Measurements from ENCODE around the gene FRMD4A.

The FRMD4A gene

DNA sequence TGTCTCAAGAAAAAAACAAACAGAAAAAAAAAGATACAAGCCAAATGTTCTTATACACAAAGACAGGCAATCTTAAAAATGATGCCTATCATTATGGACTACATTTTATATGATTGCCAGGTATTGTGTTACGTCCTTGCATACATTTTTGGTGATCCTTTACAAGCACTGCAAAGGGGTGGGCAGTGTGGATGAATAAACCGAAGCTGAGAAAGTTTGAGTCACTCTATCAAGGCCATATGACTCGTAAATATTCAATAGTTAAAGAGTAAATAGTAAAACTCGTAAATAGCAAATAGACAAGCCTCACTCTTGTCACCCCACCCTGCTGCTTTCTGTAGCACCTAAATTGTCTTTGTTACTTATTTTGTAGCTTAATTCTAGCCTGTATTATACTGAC lies 326.2 kb downstream of the FRMD4A start:
- DNase-seq (ENCODE audit: low read depth in 1 of 2, low spot score in 1 of 2): no peak
- in situ Hi-C loops (cut with HindIII; ENCODE audit: low pct_unique_long_range_greater_than_20kb, low sequenced_read_pairs): no loop called here
- no peak for TF ChIP-seq JUND (IDR thresholded peaks at IDR 0.05; ENCODE audit: low read depth)

DNA sequence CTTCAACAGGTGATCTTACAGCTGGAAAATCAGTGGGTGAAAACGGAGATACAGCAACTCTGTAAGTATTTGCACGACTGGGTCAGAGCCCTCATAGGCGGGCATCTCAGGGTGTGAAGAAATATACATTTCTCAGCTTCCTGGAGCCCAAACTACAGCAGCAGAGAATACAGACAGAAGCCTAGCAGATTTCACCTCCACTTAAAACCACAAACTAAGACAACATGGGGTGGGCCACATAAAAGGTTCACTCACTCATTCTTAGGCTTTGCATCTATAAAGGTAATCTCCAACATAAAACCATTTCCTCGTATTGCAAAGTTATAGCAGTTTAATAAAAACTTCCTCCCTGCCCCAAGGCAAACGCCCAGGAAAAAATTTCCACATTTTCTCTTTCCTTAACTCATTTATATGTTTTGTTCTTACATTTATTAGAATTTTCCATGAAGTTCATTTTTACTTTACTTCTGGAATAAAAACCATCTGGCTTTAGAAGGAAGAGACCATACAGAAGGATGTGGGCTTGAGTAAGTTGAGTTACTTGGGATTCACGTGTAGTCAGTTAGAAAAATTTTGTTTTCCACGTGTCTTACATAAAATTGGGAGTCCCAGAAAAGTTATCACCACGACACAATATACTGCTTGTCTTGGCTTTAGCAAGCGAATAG lies 327.1 kb downstream of the FRMD4A start:
- DNase-seq (ENCODE audit: low read depth in 1 of 2, low spot score in 1 of 2): no peak
- in situ Hi-C loops (cut with HindIII; ENCODE audit: low pct_unique_long_range_greater_than_20kb, low sequenced_read_pairs): no loop called here
- no peak for TF ChIP-seq JUND (IDR thresholded peaks at IDR 0.05; ENCODE audit: low read depth)

DNA sequence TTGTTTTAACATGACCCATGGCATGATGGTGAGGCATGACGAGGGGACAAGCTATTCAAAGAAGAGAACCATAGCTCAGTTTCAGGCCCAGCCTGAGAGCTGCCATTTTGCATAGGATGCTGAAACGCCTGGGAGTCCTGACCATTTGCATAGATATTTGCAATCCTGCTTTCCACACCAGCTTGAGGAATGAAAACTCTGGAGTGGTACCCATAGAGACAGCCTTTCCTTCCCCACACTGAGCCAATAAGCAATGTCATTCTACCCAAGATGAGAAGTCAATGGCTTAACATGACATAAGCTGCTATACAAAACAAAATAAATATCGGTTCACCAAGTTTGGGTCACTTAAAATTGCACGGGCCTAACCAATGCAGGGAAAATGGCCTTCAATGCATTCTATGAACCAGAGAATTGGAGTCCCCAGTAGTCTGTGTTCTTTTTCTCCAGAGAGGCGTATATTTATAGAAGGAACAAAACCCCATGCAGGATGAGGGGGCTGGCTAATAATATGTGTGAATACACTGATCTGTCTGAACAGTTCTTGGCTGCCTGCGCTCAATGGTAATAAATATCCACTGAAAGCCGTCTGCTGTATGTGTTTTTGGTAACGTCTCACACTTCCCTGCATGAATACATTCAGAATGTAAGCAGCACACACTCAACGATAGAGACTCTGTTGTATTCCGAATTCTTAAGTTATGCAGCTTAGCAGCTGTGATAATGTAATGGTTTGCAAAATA lies 329.3 kb downstream of the FRMD4A start:
- no peak for DNase-seq (ENCODE audit: low read depth in 1 of 2, low spot score in 1 of 2)
- TF ChIP-seq JUND (IDR thresholded peaks at IDR 0.05; ENCODE audit: low read depth): no peak
- in situ Hi-C loops (cut with HindIII; ENCODE audit: low pct_unique_long_range_greater_than_20kb, low sequenced_read_pairs): no loop called here

DNA sequence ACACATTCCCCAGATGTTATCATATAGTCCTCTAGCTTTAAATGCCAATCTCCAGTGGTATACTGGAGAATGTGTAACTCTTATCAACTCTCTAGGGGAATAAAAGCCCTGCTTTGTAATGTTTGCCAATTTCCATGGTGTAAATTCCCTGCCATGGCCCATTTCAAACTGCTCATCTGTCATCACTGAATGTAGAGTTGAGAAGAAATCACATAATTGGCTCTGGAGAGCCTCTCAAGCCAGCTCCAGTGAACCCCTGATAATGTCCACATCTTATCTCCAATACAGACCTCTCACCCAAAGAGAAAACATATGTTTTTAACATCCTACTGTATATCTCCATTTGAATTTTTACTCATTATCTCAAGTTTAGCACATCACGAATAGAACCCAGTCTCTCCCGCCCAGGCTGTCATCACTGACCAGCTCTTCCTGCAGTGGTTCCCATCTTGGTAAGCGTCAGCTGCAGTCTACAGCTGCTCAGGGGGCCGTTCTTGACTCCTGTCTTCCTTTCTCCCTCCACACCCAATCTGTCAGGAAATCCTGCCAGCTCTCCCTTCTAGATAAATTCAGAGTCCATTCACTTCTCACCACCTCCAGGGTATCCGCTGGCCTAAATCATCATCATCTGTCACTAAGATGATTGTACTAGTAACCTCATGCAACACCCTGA lies 332.4 kb downstream of the FRMD4A start:
- no peak for DNase-seq (ENCODE audit: low read depth in 1 of 2, low spot score in 1 of 2)
- in situ Hi-C loops (cut with HindIII; ENCODE audit: low pct_unique_long_range_greater_than_20kb, low sequenced_read_pairs): no loop called here
- TF ChIP-seq JUND (IDR thresholded peaks at IDR 0.05; ENCODE audit: low read depth): no peak

DNA sequence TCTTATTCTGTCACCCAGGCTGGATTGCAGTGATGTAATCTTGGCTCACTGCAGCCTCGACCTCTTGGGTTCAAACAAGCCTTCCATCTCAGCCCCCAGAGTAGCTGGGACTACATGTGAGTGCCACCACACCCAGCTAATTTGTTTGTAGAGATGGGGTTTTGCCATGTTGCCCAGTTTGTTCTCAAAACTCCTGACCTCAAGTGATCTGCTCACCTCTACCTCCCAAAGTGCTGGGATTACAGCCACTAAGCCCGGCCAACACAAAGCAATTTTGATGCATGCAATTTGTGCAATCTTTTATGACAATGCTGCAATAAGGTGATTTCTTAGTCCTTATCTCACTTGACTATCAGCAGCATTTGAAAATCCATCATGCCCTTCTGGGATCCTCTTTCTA lies 333.1 kb downstream of the FRMD4A start:
- in situ Hi-C loops (cut with HindIII; ENCODE audit: low pct_unique_long_range_greater_than_20kb, low sequenced_read_pairs): no loop called here
- no peak for DNase-seq (ENCODE audit: low read depth in 1 of 2, low spot score in 1 of 2)
- no peak for TF ChIP-seq JUND (IDR thresholded peaks at IDR 0.05; ENCODE audit: low read depth)

DNA sequence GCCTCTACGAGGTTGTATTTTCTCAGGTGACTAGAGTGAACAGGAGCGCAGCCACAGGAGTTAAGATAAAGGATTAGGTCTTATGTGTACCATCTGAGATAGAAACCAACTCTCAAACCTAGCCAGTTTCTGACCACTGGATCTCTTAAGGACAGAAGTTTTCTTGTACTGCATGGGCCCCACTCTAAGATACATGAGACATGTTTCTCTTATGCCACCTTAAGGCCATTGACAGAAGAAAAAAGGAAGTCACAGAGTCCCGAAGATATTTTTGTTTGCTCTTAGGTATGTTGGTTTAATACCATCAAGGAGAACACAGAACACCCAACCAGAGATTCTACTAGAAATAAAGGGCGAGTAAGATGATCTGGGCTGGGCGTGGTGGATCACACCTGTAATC lies 335.8 kb downstream of the FRMD4A start:
- DNase-seq (ENCODE audit: low read depth in 1 of 2, low spot score in 1 of 2): peak in 1 of 2 experiments; percentile 49
- in situ Hi-C loops (cut with HindIII; ENCODE audit: low pct_unique_long_range_greater_than_20kb, low sequenced_read_pairs): no loop called here
- no peak for TF ChIP-seq JUND (IDR thresholded peaks at IDR 0.05; ENCODE audit: low read depth)

DNA sequence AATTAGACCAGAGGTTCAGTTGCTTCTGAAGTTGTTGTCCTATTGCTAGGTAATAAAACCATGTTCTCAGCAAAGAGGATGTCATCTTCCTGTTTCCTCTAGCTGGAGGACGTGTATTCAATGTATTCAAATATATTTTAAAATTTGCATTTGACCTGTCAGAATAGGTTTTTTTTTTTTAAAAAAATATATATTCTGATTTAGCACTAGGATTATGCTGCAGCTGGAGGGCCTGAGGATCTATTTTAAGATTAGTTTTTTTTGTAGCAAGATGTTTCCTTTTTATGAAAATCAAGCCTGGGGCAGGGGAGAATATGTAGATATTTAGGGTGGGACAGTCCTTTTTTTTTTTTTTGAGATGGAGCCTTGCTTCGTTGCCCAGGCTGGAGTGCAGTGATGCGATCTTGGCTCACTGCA lies 337.0 kb downstream of the FRMD4A start:
- no peak for TF ChIP-seq JUND (IDR thresholded peaks at IDR 0.05; ENCODE audit: low read depth)
- no peak for DNase-seq (ENCODE audit: low read depth in 1 of 2, low spot score in 1 of 2)
- in situ Hi-C loops (cut with HindIII; ENCODE audit: low pct_unique_long_range_greater_than_20kb, low sequenced_read_pairs): no loop called here

DNA sequence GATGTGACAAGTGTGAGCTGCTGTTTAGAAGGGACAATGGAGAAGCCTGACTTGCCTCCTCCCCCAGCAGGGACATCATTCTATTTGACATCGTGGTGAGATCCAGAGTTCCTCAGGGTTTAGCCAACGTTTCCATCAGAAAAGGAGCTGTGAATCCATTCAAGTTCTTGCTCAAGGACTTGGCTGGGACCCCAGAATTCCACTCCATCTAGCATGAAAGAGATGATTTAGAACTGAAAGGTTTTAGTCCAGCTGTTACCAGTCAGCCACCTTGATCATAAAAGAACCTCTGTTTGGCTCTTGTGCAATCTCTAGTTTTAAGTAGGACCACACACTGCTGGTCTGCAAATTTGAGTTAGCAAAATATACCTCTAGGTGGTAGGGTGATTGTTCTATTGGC lies 337.6 kb downstream of the FRMD4A start:
- in situ Hi-C loops (cut with HindIII; ENCODE audit: low pct_unique_long_range_greater_than_20kb, low sequenced_read_pairs): no loop called here
- no peak for DNase-seq (ENCODE audit: low read depth in 1 of 2, low spot score in 1 of 2)
- no peak for TF ChIP-seq JUND (IDR thresholded peaks at IDR 0.05; ENCODE audit: low read depth)

DNA sequence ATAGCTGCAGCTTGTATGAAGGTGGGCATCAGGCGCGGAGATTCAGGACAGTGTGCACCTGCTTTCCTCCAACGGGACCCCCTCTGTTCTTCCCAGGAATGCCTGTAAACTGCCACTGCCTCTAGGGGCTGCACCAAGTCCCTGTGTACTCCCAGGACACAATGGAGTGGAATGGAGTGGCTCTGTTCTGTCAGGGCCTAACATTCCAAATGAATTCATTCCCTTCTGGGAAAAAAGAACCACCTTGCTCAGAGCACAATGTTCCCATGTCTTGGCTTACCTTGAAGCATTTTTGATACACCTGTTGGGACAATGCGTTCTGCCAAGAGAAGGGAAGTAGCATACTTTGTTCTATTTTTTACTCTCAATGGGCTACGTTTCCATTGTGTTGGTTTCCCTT lies 339.4 kb downstream of the FRMD4A start:
- no peak for TF ChIP-seq JUND (IDR thresholded peaks at IDR 0.05; ENCODE audit: low read depth)
- in situ Hi-C loops (cut with HindIII; ENCODE audit: low pct_unique_long_range_greater_than_20kb, low sequenced_read_pairs): no loop called here
- no peak for DNase-seq (ENCODE audit: low read depth in 1 of 2, low spot score in 1 of 2)

DNA sequence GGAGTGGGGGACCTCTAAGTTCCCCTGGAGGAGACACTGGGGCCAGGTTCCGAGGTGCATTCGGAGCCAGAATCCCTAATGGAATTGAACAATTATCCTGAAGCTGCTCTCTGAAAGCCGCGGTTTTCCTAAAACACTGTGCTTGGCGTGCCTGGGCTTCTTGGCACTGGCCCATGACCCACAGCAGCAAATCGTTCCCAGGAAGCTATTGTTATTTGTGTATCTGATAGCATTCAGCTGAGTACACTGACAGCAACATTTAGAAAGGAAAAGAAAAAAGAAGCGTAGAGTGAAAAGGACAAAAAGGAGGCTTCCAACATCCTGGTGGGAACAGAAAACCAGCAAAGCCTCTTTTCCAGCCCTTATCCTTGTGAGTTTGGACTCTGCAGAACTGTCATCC lies 339.8 kb downstream of the FRMD4A start:
- no peak for DNase-seq (ENCODE audit: low read depth in 1 of 2, low spot score in 1 of 2)
- in situ Hi-C loops (cut with HindIII; ENCODE audit: low pct_unique_long_range_greater_than_20kb, low sequenced_read_pairs): no loop called here
- TF ChIP-seq JUND (IDR thresholded peaks at IDR 0.05; ENCODE audit: low read depth): no peak

DNA sequence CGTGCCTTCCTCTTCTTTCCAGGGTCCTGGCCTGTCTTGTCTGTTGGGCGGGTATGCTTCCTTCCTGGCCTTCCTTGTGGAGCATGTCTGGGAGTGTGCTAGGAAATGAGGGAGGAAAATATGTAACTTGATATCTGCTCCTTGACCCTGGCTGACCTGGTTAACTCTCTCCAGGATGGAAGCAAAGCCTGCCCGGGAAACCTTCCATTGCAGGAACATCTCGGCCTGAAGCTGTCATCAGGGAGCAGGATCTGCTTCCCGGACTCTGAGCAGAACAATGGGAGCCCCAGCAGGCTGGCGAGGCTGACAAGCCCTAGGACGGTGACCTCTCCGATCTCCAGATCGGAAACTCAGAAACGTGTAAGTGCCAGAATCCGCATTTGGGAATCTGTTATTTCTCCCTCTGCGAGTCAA lies 340.3 kb downstream of the FRMD4A start:
- no peak for TF ChIP-seq JUND (IDR thresholded peaks at IDR 0.05; ENCODE audit: low read depth)
- DNase-seq (ENCODE audit: low read depth in 1 of 2, low spot score in 1 of 2): no peak
- in situ Hi-C loops (cut with HindIII; ENCODE audit: low pct_unique_long_range_greater_than_20kb, low sequenced_read_pairs): no loop called here

DNA sequence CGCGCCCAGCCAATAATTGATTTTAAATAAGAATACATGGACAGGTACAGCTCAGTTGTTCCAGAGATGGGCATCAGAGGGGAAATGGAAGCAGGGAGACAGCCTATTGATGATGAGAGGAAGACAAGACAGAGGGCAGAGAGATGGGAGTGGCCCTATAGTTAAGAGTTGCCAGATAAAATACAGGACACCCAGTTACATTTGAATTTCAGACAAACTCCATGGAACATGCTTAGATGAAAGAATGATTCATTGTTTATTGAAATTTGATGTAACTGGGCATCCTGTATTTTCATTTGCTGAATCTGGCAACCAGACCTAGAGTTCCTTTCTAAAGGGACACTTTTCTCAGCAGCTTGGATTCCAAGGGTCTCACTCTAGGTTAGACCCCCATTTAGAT lies 341.1 kb downstream of the FRMD4A start:
- DNase-seq (ENCODE audit: low read depth in 1 of 2, low spot score in 1 of 2): no peak
- in situ Hi-C loops (cut with HindIII; ENCODE audit: low pct_unique_long_range_greater_than_20kb, low sequenced_read_pairs): no loop called here
- no peak for TF ChIP-seq JUND (IDR thresholded peaks at IDR 0.05; ENCODE audit: low read depth)

DNA sequence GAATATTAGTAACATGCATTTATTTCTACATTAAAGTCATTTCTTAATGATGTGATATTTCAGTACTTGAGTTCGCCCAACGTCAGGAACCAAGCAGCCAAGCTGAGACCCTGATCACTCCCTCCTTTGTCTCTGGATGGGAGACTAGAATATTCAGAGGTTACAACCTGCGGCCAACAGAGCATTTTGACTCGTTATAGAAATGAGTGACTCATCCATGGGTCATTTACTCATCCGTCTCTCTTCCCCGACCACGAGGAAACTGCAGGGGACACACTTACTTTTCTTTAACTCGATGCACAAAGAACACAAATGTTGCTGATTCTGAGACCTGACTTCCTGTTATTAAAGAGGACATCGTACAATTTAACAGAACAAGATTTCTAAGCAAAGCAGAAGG lies 343.3 kb downstream of the FRMD4A start:
- in situ Hi-C loops (cut with HindIII; ENCODE audit: low pct_unique_long_range_greater_than_20kb, low sequenced_read_pairs): no loop called here
- no peak for DNase-seq (ENCODE audit: low read depth in 1 of 2, low spot score in 1 of 2)
- TF ChIP-seq JUND (IDR thresholded peaks at IDR 0.05; ENCODE audit: low read depth): no peak
